B cell (primary cell): ENCODE measurements around the gene MRPL22.
"Not testable (repeated sequence)": the region's sequence is repeated elsewhere in the genome, so short reads cannot be mapped to it uniquely, and the experiment has no call there.

ENCODE experiments used
- EZH2 ChIP-seq: IDR thresholded peaks from 2 replicates; pipeline ENCODE4 v1.6.1; 2012; ENCODE audit warnings: borderline replicate concordance, low read depth, mild to moderate bottlenecking, moderate library complexity, low read length; ENCODE audit not compliant: insufficient read depth, poor library complexity, severe bottlenecking
- TF ChIP-seq, protein P1 (sequence below): fragments of 200-600 bp; IDR thresholded peaks from one replicate; pipeline ENCODE4 v1.8.0; 2022; ENCODE audit warnings: antibody characterized with exemption, mild to moderate bottlenecking

DNA sequence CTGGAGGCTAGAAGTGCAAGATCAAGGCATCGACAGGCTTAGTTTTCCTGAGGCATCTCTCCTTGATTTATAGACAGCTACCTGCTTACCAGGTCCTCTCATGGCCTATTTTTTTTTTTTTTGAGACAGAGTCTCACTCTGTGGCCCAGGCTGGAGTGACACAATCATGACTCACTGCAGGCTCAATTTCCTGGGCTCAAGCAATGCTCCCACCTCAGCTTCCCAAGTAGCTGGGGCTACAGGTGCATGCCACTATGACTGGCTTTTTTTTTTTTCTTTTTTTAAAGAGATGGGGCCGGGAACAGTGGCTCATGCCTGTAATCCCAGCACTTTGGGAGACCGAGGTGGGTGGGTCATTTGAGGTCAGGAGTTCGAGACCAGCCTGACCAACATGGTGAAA is 61.8 kb downstream of the MRPL22 start:
- TF ChIP-seq, protein P1, sequence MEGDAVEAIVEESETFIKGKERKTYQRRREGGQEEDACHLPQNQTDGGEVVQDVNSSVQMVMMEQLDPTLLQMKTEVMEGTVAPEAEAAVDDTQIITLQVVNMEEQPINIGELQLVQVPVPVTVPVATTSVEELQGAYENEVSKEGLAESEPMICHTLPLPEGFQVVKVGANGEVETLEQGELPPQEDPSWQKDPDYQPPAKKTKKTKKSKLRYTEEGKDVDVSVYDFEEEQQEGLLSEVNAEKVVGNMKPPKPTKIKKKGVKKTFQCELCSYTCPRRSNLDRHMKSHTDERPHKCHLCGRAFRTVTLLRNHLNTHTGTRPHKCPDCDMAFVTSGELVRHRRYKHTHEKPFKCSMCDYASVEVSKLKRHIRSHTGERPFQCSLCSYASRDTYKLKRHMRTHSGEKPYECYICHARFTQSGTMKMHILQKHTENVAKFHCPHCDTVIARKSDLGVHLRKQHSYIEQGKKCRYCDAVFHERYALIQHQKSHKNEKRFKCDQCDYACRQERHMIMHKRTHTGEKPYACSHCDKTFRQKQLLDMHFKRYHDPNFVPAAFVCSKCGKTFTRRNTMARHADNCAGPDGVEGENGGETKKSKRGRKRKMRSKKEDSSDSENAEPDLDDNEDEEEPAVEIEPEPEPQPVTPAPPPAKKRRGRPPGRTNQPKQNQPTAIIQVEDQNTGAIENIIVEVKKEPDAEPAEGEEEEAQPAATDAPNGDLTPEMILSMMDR, result not testable (repeated sequence)
- TF ChIP-seq EZH2, result not testable (repeated sequence)
